ENCODE data around the gene OR2T10. TPM values are rescaled to one million over a fixed set of nuclear protein-coding genes. Genes with fewer than 3 reads are reported as not detected.

Gene OR2T10
- total RNA-seq, 2 donors from 2014 or later: not detected

DNA sequence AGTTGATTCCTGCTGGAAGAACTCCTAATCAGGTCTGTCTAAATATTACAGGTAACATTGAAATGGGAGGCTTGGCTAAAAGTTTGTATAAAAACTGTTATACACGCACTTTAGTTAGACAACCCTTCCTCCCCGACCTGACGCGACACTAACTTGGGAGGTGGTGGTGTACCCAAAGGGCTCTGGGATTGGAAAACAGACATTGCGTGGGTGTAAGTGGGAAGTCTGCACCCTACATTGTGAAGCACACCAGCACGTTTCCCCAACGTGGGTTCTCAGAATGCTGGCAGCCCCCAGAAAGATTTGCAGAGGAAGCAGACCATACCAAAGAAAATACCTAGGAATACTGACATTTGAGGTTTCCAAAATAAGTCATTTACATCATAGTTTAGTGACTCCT lies 20.6 kb upstream of the OR2T10 start:
- WGBS, 2 experiments (ENCODE audit: insufficient coverage in 1 of 2, insufficient read length in 1 of 2): 67 to 73% methylated on average over 1 to 7 of the region's 7 CpGs
- peaks cover 77% of the 10 kb centered on the region for H3K9me3 ChIP-seq (ENCODE audit: control insufficient read depth, low read length)

DNA sequence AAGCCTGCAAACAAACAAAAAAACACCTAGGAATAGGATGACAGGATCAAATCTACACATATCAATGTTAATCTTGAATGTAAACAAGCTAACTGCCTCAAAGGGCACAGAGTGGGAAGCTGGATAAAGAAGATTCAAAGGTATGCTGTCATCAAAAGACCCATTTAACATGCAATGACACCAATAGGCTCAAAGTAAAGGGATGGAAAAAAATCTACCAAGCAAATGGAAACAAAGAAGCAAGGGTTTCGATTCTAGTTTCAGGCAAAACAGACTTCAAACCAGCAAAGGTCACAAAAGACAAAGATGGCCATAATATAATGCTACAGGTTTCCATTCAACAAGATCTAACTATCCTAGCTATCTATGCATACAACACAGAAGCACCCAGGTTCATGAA lies 16.2 kb upstream of the OR2T10 start:
- Mint-ChIP-seq H3K4me3 (no peak overlapping the region), H3K27ac (no peak overlapping the region), H3K4me1 (no peaks in the 10 kb centered on the region), H3K9me3 (peaks cover 86% of the 10 kb centered on the region), H3K36me3 (ENCODE audit: low read depth) (no peaks in the 10 kb centered on the region), H3K27me3 (ENCODE audit: insufficient read depth) (no peaks in the 10 kb centered on the region)
- TF ChIP-seq, protein P1, sequence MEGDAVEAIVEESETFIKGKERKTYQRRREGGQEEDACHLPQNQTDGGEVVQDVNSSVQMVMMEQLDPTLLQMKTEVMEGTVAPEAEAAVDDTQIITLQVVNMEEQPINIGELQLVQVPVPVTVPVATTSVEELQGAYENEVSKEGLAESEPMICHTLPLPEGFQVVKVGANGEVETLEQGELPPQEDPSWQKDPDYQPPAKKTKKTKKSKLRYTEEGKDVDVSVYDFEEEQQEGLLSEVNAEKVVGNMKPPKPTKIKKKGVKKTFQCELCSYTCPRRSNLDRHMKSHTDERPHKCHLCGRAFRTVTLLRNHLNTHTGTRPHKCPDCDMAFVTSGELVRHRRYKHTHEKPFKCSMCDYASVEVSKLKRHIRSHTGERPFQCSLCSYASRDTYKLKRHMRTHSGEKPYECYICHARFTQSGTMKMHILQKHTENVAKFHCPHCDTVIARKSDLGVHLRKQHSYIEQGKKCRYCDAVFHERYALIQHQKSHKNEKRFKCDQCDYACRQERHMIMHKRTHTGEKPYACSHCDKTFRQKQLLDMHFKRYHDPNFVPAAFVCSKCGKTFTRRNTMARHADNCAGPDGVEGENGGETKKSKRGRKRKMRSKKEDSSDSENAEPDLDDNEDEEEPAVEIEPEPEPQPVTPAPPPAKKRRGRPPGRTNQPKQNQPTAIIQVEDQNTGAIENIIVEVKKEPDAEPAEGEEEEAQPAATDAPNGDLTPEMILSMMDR (conservative IDR thresholded peaks at IDR 0.05): no peak
- Histone ChIP-seq H3K9ac (ENCODE audit: extremely low read depth, low read length, poor library complexity, severe bottlenecking) (no peak overlapping the region), H3K27me3 (ENCODE audit: control insufficient read depth, insufficient read depth, low read length, poor library complexity, severe bottlenecking) (no peaks in the 10 kb centered on the region), H3K27ac (ENCODE audit: low read depth, low read length) (no peak overlapping the region), H3K4me1 (ENCODE audit: control insufficient read depth, insufficient read depth, low read length) (no peaks in the 10 kb centered on the region), H3K9me3 (ENCODE audit: control insufficient read depth, low read length) (peaks cover 84% of the 10 kb centered on the region), H3K4me3 (ENCODE audit: low read length) (no peak overlapping the region), H3K36me3 (ENCODE audit: control insufficient read depth, insufficient read depth, low read length) (no peaks in the 10 kb centered on the region)
- no peak for DNase-seq
- 61 to 78% methylated on average over 1 of the region's 1 CpG for WGBS, 2 experiments (ENCODE audit: insufficient coverage in 1 of 2, insufficient read length in 1 of 2)

More for the DNA sequence above, 20.6 kb upstream of the OR2T10 start:
- Histone ChIP-seq H3K27me3 (ENCODE audit: control insufficient read depth, insufficient read depth, low read length, poor library complexity, severe bottlenecking) (no peaks in the 10 kb centered on the region), H3K4me3 (ENCODE audit: low read length) (no peak overlapping the region), H3K27ac (ENCODE audit: low read depth, low read length) (no peak overlapping the region), H3K9ac (ENCODE audit: extremely low read depth, low read length, poor library complexity, severe bottlenecking) (no peak overlapping the region), H3K36me3 (ENCODE audit: control insufficient read depth, insufficient read depth, low read length) (no peaks in the 10 kb centered on the region), H3K4me1 (ENCODE audit: control insufficient read depth, insufficient read depth, low read length) (no peaks in the 10 kb centered on the region)
- no peaks in the 10 kb centered on the region for H3K27me3 Mint-ChIP-seq (ENCODE audit: insufficient read depth)
- H3K9me3 Mint-ChIP-seq: peaks cover 83% of the 10 kb centered on the region
- no peak overlapping the region for H3K27ac Mint-ChIP-seq
- no peaks in the 10 kb centered on the region for H3K36me3 Mint-ChIP-seq (ENCODE audit: low read depth)
- no peak for DNase-seq
- H3K4me3 Mint-ChIP-seq: no peak overlapping the region
- H3K4me1 Mint-ChIP-seq: no peaks in the 10 kb centered on the region
- TF ChIP-seq, protein P1 (conservative IDR thresholded peaks at IDR 0.05): no peak

GRCh38 chr1:248611883-248612414 lies 14.4 kb upstream of the OR2T10 start:
- Histone ChIP-seq H3K4me1 (ENCODE audit: control insufficient read depth, insufficient read depth, low read length) (no peaks in the 10 kb centered on the region), H3K27ac (ENCODE audit: low read depth, low read length) (no peak overlapping the region), H3K4me3 (ENCODE audit: low read length) (no peak overlapping the region), H3K36me3 (ENCODE audit: control insufficient read depth, insufficient read depth, low read length) (no peaks in the 10 kb centered on the region), H3K9me3 (ENCODE audit: control insufficient read depth, low read length) (peaks cover 88% of the 10 kb centered on the region), H3K9ac (ENCODE audit: extremely low read depth, low read length, poor library complexity, severe bottlenecking) (no peak overlapping the region), H3K27me3 (ENCODE audit: control insufficient read depth, insufficient read depth, low read length, poor library complexity, severe bottlenecking) (no peaks in the 10 kb centered on the region)
- Mint-ChIP-seq H3K36me3 (ENCODE audit: low read depth) (no peaks in the 10 kb centered on the region), H3K4me1 (no peaks in the 10 kb centered on the region), H3K27ac (no peak overlapping the region), H3K9me3 (peaks cover 86% of the 10 kb centered on the region), H3K27me3 (ENCODE audit: insufficient read depth) (no peaks in the 10 kb centered on the region), H3K4me3 (no peak overlapping the region)
- DNase-seq: no peak
- TF ChIP-seq, protein P1 (conservative IDR thresholded peaks at IDR 0.05): no peak
- 77% methylated on average over 4 of the region's 4 CpGs; no CpG with 5 or more reads in 1 of the 2 experiments for WGBS, 2 experiments (ENCODE audit: insufficient coverage in 1 of 2, insufficient read length in 1 of 2)

All from endodermal cell (in vitro differentiated cells).